CD4-positive, CD25-positive, alpha-beta regulatory T cell (primary cell): ENCODE results near the gene LCN1. TPM values are rescaled to one million over a fixed set of nuclear protein-coding genes. Genes with fewer than 3 reads are reported as not detected.
"Not testable (repeated sequence)": the region's sequence is repeated elsewhere in the genome, so short reads cannot be mapped to it uniquely, and the experiment has no call there.

Experiments used
- ATAC-seq, 2 donors: fragments of 150-1000 bp; cut with Tn5 transposase; one replicate each; pipeline ENCODE4 v1.10.0; 2021; ENCODE audit warnings: low read depth in 2 of 2, moderate number of reproducible peaks in 2 of 2, moderate library complexity in 1 of 2
- DNase-seq, 3 donors: peaks; one replicate each; pipeline versions ENCODE4 v3.0.0 to v3.0.0-alpha.2; 2012 to 2022; ENCODE audit warnings: mixed read lengths in 1 of 3
- H3K27ac ChIP-seq: one replicate; pipeline ENCODE4 v1.7.0; 2013; ENCODE audit warnings: mild to moderate bottlenecking, low read length; ENCODE audit not compliant: insufficient read depth, poor library complexity, severe bottlenecking
- H3K27me3 ChIP-seq: one replicate; pipeline ENCODE4 v1.7.0; 2013; ENCODE audit warnings: low read length; ENCODE audit not compliant: control insufficient read depth, insufficient read depth
- H3K36me3 ChIP-seq: one replicate; pipeline ENCODE4 v1.7.0; 2013; ENCODE audit warnings: mild to moderate bottlenecking, low read length, moderate library complexity; ENCODE audit not compliant: control insufficient read depth, insufficient read depth
- H3K4me1 ChIP-seq: 2 replicates; pipeline ENCODE4 v1.7.0; 2013; ENCODE audit warnings: mild to moderate bottlenecking, low read length; ENCODE audit not compliant: insufficient read depth, control insufficient read depth, poor library complexity, severe bottlenecking
- H3K4me3 ChIP-seq: one replicate; pipeline ENCODE4 v1.7.0; 2013; ENCODE audit warnings: low read depth, mild to moderate bottlenecking, low read length, moderate library complexity
- H3K9me3 ChIP-seq, 2 experiments: 1 replicate in 1 of 2; 2 replicates in 1 of 2; pipeline ENCODE4 v1.7.0; 2013; ENCODE audit warnings: low read length in 2 of 2, mild to moderate bottlenecking in 1 of 2, moderate library complexity in 1 of 2; ENCODE audit not compliant: control insufficient read depth in 2 of 2
- H3K27ac Mint-ChIP-seq, 3 donors: one replicate each; pipeline ENCODE4 v1.8.0; 2020 to 2022; ENCODE audit warnings: mild to moderate bottlenecking in 3 of 3, mixed read lengths in 3 of 3, moderate library complexity in 2 of 3
- H3K27me3 Mint-ChIP-seq: one replicate; pipeline ENCODE4 v1.8.0; 2022; ENCODE audit warnings: mild to moderate bottlenecking, mixed read lengths
- H3K36me3 Mint-ChIP-seq: one replicate; pipeline ENCODE4 v1.8.0; 2020; ENCODE audit warnings: mixed read lengths
- H3K4me1 Mint-ChIP-seq, 4 donors: one replicate each; pipeline ENCODE4 v1.8.0; 2020 to 2022; ENCODE audit warnings: mixed read lengths in 4 of 4, mild to moderate bottlenecking in 1 of 4
- H3K4me3 Mint-ChIP-seq, 4 donors: one replicate each; pipeline ENCODE4 v1.8.0; 2020 to 2022; ENCODE audit warnings: mild to moderate bottlenecking in 4 of 4, mixed read lengths in 4 of 4, moderate library complexity in 3 of 4
- H3K9me3 Mint-ChIP-seq, 7 donors: one replicate each; pipeline ENCODE4 v1.8.0; 2020 to 2022; ENCODE audit warnings: mixed read lengths in 7 of 7, mild to moderate bottlenecking in 3 of 7, moderate library complexity in 2 of 7
- polyA plus RNA-seq, 4 donors: library from polyadenylated mRNA; unstranded; fragments of 300-500 nt; fragmentation: Illumina TruSeq; gene quantifications; one replicate each; pipeline ENCODE4 v1.2.3, GENCODE V29; 2021
- total RNA-seq: library from RNA; stranded (reverse); gene quantifications from one replicate; pipeline ENCODE4 v1.2.3, GENCODE V29; 2022

LCN1 gene
- total and polyA plus RNA-seq, 5 donors from 2014 or later = not detected

DNA sequence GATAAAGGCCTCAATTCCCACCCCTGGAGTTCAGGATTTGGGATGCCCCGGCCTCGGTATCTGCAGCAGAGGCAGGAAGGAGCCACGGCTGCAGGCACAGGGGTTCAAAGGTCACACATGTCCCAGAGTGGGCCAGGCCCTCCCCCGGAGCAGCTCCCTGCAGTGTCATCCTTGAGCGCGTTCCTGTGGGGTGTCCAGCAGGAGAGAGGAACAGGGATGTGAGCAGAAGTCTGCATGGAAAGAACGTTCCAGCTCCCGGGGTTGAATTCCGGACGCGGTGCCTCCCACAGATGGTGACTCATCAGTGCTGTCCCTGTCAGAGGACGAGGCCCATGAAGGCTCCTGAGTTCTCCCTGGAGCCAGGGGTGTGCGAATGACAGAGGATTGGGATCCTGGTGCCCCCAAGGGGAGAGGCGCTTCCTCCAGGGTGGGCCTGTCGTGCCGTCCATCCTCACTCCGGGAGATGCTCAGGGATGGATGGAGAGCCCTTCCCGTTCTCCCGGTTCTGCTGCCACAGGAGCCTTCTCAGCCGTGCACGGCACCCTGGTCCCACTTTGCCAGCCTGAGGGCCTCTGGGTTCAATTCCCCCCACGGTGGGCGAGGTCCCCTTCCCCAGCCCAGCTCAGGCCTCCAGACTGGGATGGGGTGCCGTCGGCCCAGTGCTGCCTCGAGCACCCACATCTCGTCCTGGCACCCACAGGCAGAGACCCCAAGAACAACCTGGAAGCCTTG lies 3.1 kb downstream of the LCN1 start:
- H3K27ac ChIP-seq = no peak overlapping the region
- no peaks in the 10 kb centered on the region for H3K36me3 ChIP-seq
- DNase-seq = no peak
- no peaks in the 10 kb centered on the region for H3K4me1 ChIP-seq
- ATAC-seq = no peak
- Mint-ChIP-seq H3K9me3 (peaks cover 0 to 1% (median 0%) of the 10 kb centered on the region in 7 donors), H3K27me3 (no peaks in the 10 kb centered on the region), H3K36me3 (no peaks in the 10 kb centered on the region), H3K4me3 (no peak overlapping the region), H3K4me1 (peaks cover 0 to 5% (median 0%) of the 10 kb centered on the region in 4 donors), H3K27ac (no peak overlapping the region)
- H3K9me3 ChIP-seq = no peaks in the 10 kb centered on the region
- H3K27me3 ChIP-seq = no peaks in the 10 kb centered on the region
- H3K4me3 ChIP-seq = no peak overlapping the region

DNA sequence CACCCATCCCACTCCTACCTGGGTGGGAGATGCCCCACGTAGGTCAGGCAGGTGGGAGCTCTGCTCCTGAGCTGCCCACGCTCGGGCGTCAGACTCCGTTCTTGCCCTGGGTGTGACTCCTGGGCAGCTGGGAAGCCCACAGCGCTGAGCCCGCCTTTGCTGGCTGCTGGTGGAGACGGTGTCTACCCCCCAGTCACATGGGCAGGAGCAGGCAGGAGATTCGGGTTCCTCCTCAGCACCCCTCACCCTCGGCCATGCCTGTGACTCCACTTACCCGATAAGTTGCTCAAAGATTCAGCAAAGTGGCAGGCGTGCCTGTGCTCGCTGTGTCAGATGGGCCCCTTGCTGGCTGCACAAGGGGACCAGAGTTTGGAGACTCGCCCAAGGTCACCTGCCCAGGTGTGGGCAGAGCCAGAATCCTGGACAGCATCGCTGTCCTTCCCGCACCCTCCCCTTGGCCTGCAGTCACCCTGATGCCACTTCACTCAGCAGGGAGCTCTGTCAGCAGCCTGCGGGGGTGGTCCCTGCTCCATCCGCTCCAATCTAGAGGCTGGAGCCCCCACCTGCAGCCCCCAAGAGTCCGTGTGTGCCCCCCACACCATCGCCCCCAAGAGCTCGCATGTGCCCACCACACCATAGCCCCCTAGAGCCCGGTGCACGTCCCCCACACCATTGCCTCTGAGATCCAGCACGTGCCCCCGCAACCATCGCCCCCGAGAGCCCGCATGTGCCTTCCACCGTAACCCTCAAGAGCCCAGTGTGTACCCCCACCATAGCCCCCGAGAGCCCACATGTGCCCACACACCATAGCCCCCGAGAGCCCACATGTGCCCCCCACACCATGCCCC lies 4.2 kb downstream of the LCN1 start:
- Mint-ChIP-seq H3K27ac (no peak overlapping the region), H3K9me3 (peaks cover 0 to 1% (median 0%) of the 10 kb centered on the region in 7 donors), H3K4me1 (no peaks in the 10 kb centered on the region), H3K36me3 (no peaks in the 10 kb centered on the region), H3K4me3 (no peak overlapping the region), H3K27me3 (peaks cover 5% of the 10 kb centered on the region)
- no peaks in the 10 kb centered on the region for H3K36me3 ChIP-seq
- H3K4me3 ChIP-seq = no peak overlapping the region
- H3K27ac ChIP-seq = no peak overlapping the region
- H3K9me3 ChIP-seq = no peaks in the 10 kb centered on the region
- DNase-seq (no peak), ATAC-seq (no peak)
- H3K4me1 ChIP-seq = no peaks in the 10 kb centered on the region
- H3K27me3 ChIP-seq = no peaks in the 10 kb centered on the region

DNA sequence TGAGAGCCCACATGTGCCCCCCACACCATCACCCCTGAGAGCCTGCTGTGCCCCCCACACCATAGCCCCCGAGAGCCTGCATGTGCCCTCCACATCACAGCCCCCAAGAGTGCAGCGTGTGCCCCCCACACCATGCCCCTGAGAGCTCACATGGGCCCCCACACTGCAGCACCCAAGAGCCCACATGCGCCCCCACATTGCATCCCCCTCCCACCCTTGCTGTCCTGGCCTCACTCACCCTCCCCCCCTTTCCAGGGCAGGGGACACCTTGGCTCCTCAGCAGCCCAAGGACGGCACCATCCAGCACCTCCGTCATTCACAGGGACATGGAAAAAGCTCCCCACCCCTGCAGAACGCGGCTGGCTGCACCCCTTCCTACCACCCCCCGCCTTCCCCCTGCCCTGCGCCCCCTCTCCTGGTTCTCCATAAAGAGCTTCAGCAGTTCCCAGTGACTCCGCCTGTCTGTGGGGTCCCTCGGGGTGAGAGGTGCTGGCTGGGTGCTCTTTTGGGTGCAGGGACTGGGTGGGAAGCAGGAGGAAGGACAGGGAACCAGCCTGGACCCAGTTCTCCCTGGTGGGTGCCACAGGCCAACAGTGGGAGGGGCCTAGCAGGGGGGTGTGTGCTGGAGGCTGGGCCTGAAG lies 5.0 kb downstream of the LCN1 start:
- Mint-ChIP-seq H3K27ac (no peak overlapping the region), H3K4me3 (no peak overlapping the region), H3K9me3 (peaks cover 0 to 1% (median 0%) of the 10 kb centered on the region in 7 donors), H3K36me3 (no peaks in the 10 kb centered on the region), H3K4me1 (no peaks in the 10 kb centered on the region), H3K27me3 (peaks cover 5% of the 10 kb centered on the region)
- Histone ChIP-seq H3K27me3 (no peaks in the 10 kb centered on the region), H3K4me1 (no peaks in the 10 kb centered on the region), H3K9me3 (no peaks in the 10 kb centered on the region), H3K4me3 (no peak overlapping the region), H3K27ac (no peak overlapping the region), H3K36me3 (no peaks in the 10 kb centered on the region)
- DNase-seq (no peak), ATAC-seq (no peak)

DNA sequence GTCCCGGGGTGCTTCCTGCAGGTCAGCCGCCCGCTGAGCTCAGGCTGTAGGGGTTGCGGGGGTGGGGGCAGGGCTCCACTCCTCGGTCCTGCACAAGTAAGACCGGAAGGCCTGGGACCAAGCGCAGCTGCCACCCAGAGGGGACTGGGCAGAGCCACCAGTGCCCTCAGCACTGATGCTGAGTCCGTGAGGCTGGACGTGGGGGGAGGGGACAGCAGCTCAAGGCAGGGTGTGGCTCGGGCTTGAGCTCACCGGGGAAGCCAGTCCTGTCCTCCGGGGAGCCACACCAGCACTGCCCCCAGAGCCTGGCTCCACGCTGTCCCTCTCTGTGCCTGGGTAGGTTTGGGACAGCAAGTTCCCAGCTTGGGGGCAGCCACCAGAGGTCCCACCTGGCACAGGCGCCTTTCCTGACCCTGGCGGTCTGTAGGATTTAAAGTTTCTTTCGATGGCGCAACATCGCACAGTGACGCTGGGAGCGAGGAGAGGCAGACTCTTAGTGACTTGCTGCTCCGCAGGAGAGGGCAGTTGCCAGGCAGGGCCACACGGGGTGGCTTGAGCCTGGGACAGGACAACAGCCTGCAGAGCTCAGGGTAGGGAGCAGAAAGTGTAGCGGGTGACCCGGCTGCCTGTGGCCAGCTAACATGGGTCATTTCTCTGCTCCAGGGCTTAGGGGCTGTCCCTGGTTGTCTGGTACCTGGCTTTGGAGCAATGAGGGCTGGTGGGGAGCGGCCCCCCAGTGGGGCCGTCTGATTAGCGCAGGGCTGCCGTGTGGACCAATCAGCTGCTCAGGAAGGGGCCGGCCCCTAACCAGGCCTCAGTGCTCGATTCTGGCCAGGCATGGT lies 5.7 kb downstream of the LCN1 start:
- no peak overlapping the region for H3K4me3 Mint-ChIP-seq
- Histone ChIP-seq H3K27ac (no peak overlapping the region), H3K9me3 (no peaks in the 10 kb centered on the region), H3K4me3 (no peak overlapping the region), H3K27me3 (peaks cover 4% of the 10 kb centered on the region), H3K4me1 (no peaks in the 10 kb centered on the region), H3K36me3 (no peaks in the 10 kb centered on the region)
- no peak for ATAC-seq
- no peaks in the 10 kb centered on the region for H3K4me1 Mint-ChIP-seq
- H3K27ac Mint-ChIP-seq = no peak overlapping the region
- H3K9me3 Mint-ChIP-seq = peaks cover 0 to 1% (median 0%) of the 10 kb centered on the region in 7 donors
- H3K36me3 Mint-ChIP-seq = no peaks in the 10 kb centered on the region
- peaks cover 5% of the 10 kb centered on the region for H3K27me3 Mint-ChIP-seq
- DNase-seq = no peak

DNA sequence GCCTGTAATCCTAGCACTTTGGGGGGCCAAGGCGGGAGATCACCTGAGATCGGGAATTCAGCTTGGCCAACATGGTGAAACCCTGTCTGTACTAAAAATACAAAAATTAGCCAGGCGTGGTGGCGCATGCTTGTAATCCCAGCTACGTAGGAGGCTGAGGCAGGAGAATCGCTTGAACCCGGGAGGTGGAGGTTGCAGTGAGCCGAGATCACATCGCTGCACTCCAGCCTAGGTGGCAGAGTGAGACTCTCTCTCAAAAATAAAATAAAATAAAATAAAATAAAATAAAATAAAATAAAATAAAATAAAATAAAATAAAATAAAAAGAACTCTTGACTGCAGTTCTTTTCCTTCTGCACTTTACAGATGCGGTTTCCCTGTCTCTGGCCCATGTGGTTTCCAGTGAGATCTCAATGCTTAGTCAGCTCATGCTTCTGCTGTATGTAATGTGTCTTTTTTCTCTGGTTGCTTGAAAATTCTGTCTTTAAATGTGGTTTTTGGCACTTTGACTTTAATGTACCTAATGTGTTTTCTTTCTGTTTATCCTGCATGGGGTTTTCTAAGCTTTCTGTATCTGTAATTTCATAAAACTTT lies 7.7 kb downstream of the LCN1 start:
- H3K9me3 Mint-ChIP-seq, H3K27me3 Mint-ChIP-seq, H3K4me3 Mint-ChIP-seq, H3K4me1 Mint-ChIP-seq, H3K36me3 Mint-ChIP-seq, H3K27ac ChIP-seq, H3K27ac Mint-ChIP-seq, H3K36me3 ChIP-seq, ATAC-seq, H3K9me3 ChIP-seq, DNase-seq, H3K4me1 ChIP-seq, H3K4me3 ChIP-seq: not testable (repeated sequence)
- H3K27me3 ChIP-seq = peaks cover 10% of the 10 kb centered on the region

DNA sequence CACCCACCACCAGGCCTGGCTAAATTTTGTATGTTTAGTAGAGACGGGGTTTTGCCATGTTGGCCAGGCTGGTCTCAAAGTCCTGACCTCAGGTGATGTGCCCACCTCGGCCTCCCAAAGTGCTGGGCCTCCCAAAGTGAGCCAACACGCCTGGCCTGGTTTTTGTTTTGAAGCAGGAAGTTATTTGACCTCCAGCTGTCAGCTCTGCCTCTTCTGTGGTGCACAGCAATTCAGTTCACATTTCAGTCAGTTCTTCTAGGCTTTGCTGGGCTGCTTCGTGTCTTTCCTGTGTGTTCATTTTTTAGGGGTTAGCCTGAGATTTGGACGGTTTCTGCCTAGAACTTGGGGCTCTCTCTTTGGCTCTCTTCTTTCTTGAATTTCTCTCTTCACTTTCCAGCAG lies 8.9 kb downstream of the LCN1 start:
- Mint-ChIP-seq H3K27ac (no peak overlapping the region), H3K4me3 (no peak overlapping the region), H3K4me1 (no peaks in the 10 kb centered on the region), H3K36me3 (no peaks in the 10 kb centered on the region), H3K27me3 (peaks cover 16% of the 10 kb centered on the region), H3K9me3 (peaks cover 0 to 1% (median 0%) of the 10 kb centered on the region in 7 donors)
- DNase-seq (no peak), ATAC-seq (no peak)
- Histone ChIP-seq H3K27me3 (peaks cover 10% of the 10 kb centered on the region), H3K27ac (no peak overlapping the region), H3K4me3 (no peak overlapping the region), H3K4me1 (no peaks in the 10 kb centered on the region), H3K9me3 (no peaks in the 10 kb centered on the region), H3K36me3 (no peaks in the 10 kb centered on the region)

DNA sequence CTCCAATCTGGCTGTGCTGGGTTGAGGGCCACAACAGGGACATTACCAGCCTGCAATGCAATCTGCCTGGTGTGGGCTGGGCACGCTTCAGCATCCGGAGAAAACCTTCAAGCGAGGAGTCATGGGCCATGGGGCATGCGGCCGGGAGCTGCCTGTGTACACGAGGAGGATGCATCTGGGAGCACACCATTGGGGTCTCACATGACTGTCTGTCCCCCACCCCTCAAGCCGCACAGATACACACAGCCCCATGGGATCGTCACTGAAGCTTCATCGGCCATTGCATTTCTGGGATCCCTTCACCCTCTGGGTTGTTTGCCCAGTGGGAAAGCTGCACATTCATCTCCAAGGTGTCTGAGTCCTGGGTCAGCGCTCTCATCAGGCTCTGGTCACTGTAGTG lies 9.9 kb downstream of the LCN1 start:
- no peak overlapping the region for H3K27ac Mint-ChIP-seq
- Histone ChIP-seq H3K4me1 (no peaks in the 10 kb centered on the region), H3K27ac (no peak overlapping the region), H3K4me3 (no peak overlapping the region), H3K9me3 (no peaks in the 10 kb centered on the region), H3K27me3 (peaks cover 10% of the 10 kb centered on the region), H3K36me3 (no peaks in the 10 kb centered on the region)
- peaks cover 16% of the 10 kb centered on the region for H3K27me3 Mint-ChIP-seq
- H3K36me3 Mint-ChIP-seq = no peaks in the 10 kb centered on the region
- DNase-seq (no peak), ATAC-seq (no peak)
- H3K9me3 Mint-ChIP-seq = peaks cover 0 to 1% (median 0%) of the 10 kb centered on the region in 7 donors
- H3K4me3 Mint-ChIP-seq = no peak overlapping the region
- H3K4me1 Mint-ChIP-seq = no peaks in the 10 kb centered on the region
